NCI-H146 (cell line): ENCODE data around the gene POU2F3.

Source experiments
- DNase-seq: peaks from one replicate; lab custom pipeline; 2025; lab: John Stamatoyannopoulos, UW

The POU2F3 gene

DNA sequence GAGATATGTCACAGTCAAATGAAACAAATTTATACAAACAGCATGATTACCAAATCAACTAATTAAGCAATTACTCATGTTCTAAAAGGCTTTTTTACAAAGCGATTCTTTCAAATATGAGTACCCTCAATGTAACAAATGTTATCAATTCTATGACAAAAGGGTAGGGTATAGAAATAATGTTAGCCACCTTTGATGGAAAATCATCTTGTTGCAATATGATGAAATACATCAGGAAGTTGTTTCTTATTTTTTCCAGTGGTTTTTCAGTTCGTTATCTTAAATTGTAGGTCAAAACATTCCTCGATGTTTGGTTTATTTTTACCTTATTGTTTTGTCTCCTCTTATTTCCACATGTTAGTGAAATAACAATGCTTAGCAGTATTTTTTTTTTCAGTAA lies 102.7 kb downstream of the POU2F3 start:
- no peak for DNase-seq

DNA sequence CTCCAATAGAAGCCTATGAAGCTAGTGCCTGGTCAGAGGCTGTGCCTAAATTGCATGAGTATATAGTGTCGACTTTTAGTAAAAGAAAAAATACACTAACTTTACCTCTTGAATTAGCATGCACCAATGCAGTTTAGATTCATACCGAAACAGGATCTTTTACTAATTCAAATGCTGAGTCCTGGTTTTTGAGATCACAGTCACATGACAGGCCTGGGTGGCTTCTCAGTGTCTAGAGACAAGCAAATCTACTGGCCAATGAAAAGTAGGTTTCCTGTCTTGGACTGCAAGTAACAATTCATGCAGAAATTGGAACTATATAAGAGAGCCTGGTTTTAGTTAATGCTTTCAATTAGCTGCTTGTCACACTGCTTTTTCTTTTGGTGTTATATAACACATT lies 103.5 kb downstream of the POU2F3 start:
- DNase-seq: no peak

DNA sequence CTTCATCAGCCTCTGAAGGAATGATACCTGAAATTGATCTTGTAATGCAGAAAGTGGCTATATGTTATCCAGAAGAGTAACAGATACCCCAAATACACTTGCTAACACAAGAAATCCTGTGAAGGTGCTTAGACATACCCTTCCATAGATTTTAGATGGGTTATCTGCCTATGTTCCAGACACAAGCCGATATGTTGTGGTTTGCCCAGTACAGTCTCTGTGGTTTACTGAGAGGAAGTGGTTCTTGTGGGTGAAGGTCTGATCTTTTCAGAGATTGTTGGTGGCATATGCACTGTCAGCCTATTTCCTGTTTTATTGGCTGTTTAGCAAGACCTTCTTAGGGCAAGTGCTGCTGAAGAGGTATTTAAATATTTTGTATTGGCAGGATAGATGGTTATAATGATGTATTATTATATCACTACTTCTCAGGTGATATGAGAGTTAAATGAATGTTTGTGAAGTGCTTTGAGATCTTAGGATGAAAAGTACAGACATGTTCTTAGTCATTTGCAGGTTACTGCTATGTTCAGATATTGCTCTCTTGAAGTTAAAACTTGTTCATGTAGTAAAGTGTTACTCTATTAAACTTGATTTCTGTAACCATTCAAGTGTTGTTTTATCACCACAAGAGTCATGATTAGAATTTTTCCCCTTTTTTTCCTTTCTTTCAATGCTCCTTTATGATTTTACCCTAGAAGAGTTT lies 104.5 kb downstream of the POU2F3 start:
- no peak for DNase-seq

DNA sequence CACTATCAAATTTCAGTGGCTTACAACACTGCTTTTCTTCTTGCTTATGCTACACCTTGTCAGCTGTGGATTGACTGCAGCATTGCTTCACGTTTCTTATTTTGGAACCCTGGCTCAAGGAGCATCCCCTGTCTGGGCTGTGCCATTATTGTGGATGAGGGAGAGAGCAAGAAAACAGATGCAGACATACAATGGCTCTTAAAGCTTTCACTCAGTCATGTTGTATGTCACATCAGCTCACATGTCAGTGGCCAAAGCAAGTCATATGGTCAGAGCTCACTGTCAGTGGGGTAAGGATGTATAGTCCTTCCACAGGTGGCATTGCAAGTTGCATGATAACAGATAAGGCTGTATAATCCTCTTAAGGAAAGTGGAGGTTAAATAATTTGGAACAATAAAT lies 106.3 kb downstream of the POU2F3 start:
- DNase-seq: no peak

DNA sequence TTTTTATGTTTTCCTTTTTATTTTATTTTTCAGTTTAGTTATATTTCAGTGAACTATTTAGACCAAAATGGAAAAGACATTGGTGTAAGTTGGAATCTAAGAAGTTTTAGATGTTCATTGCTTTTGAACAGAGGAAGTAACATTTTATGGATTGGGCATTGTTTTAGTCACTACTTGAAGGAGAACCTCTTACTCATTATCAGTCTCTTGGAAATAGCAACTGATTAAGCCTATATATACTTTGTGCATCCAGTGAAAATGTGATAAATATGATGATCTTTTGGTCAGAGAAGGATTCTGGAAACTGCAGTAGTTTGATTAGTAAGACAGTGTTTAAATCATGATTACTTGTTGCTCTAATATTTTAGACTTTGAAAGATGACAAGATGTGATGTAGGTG lies 110.7 kb downstream of the POU2F3 start:
- no peak for DNase-seq

DNA sequence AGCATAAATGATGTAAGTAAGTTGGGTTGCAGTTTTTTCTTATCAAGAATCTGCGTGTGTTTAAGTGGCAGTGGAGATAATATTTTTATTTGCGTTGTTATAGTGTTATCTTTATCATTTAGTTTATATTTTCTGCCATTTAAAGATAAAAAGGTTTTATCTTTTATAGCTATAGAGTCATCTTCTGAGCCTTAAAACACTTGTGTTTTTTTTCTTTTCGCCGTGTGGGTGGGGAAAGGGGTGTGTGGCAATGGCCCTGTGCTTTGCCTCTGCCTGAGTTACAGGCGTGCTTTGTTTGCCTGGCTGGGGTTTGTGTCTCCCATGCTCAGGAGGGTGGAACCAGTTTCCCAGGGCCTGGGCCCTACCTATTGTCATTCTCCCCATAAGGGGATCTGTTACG lies 112.5 kb downstream of the POU2F3 start:
- no peak for DNase-seq

DNA sequence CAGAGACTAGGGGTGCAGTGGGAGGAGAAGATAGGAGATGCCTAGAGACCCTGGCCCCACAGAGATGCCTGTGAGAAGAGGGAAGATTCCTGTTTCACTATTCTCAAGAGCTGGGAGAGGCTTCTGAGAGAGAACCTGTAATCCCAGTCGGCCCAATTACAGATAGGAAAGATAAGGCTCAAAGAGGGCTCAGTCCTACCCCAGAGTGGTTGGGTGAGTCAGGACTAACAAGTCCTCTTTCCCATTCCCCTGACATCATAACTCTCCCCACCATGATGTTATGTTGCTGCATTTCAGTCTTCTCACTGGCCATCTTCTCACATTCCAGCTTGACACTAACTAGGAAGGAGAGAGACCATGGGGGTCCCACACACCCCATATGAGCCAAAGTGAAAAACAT lies 114.1 kb downstream of the POU2F3 start:
- DNase-seq: no peak

DNA sequence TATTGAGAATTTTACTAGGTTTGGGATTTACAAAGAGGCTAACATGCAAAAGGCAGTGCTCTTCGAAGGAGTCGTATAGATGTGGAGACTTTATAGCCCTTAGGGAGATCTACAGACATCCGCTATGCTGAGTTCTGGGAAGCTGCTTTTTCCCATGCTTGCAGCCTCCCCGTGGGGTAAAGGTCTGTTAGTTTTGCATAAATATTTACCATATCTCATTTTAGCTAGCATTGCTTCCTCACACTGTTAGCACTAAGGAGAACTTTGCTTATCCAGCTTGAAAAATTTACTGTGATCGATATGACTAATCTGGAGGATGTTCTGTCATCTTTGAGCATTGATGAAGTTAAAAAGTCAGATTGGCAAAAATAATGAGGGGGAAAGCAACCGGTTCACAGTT lies 114.8 kb downstream of the POU2F3 start:
- no peak for DNase-seq

DNA sequence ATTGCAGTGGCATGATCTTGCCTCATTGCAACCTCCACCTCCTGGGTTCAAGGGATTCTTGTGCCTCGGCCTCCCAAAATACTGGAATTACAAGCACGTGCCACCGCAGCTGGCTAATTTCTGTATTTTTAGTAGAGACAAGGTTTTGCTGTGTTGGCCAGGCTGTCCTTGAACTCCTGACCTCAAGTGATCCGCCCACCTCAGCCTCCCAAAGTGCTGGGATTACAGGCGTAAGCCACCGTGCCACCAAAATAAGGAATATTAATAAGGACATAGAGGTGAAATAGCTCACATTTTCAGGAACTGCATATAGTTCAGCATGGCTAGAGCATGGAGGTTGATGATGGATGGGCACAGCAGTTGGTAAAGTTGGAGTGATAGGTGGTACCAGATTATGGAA lies 117.7 kb downstream of the POU2F3 start:
- no peak for DNase-seq

DNA sequence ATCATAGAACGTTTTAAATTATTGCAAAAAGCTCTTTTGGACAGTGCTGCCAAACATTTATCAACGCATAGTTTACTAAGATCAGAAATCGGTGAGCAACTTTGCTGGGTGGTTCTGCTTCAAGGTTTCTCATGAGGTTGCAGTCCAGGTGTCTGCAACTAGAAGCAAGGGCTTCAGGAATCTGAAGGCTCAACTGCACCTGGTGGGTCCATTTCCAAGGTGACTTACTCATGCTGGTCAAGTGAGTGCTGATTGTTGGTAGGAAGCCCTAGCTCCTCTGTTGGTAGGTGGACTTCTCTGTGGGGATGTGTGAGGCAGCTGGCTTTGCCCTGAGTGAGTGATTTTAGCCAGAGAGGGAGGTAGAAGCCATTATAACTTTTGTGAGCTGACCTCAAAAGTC lies 118.8 kb downstream of the POU2F3 start:
- DNase-seq: no peak

DNA sequence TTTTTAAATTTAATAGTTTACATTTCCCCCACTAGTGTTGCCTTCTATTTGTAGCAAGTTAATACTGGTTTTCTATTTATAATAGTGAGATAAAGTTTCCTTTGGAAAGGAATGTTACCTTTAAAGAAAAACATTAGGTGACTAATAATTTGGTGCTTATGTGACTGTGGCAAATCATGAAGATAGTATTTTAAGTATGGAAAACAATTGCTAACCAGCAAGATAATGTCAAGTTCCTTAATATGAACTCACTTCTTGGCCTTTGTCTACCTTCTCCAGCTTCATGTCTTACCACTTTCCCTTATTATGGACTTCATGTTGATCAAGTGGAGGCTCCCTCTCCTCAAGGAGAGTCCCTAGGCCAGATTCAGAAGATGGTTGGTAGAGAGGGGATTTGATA lies 123.5 kb downstream of the POU2F3 start:
- DNase-seq: no peak

DNA sequence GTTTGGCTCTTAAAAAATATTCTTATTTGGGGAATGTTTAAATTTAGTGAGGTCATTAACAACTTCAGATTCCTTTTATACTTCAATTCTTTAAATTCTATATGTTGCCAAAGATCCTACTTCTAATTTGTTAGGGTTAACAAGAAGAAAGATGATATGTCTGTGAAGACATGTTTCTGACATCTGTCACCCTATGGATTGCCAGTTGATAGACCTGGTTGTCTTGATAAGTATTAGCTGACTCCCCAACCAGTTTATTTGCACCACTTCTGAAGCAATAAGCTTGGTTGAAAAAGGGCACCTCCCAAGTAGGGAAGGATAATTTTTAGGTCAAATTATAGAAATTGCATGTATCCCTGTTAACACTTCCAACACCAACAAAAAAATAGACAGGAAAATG lies 125.6 kb downstream of the POU2F3 start:
- DNase-seq: no peak
